Omental fat pad (tissue), 4 donors: ENCODE data around the gene RNASEL. TPM values are rescaled to one million over a fixed set of nuclear protein-coding genes. Genes with fewer than 3 reads are reported as not detected.

Experiments used
- ATAC-seq: fragments of 150-250 bp; one replicate; pipeline ENCODE4 v1.9.1; 2016; ENCODE audit warnings: mild to moderate bottlenecking, moderate library complexity; ENCODE audit not compliant: low FRiP score
- DNase-seq: peaks from one replicate; pipeline ENCODE4 v3.0.0-alpha.2; 2019; ENCODE audit warnings: low spot score
- CTCF ChIP-seq, 3 donors: fragments of 450-650 bp; IDR thresholded peaks; one replicate each; pipeline ENCODE4 v1.5.1; 2016 to 2017; ENCODE audit warnings: antibody characterized with exemption in 3 of 3, mild to moderate bottlenecking in 3 of 3, moderate library complexity in 2 of 3
- total RNA-seq, 4 donors: library from RNA; depleted of rRNA; stranded (reverse); fragments of >200 nt; gene quantifications; one replicate each; pipeline ENCODE4 v1.1.0, GENCODE V29; 2016

RNASEL gene
- total RNA-seq, 4 donors from 2014 or later = 4.8 to 12.6 (median 9.4) TPM

GRCh38 chr1:182631954-182632353 is 42.9 kb upstream of the RNASEL start:
- TF ChIP-seq CTCF (IDR thresholded peaks at IDR 0.05) = no peak
- ATAC-seq (no peak), DNase-seq (no peak)

GRCh38 chr1:182631053-182631677 is 42.1 kb upstream of the RNASEL start:
- no peak for TF ChIP-seq CTCF (IDR thresholded peaks at IDR 0.05)
- ATAC-seq (no peak), DNase-seq (no peak)

- no peak for TF ChIP-seq CTCF (IDR thresholded peaks at IDR 0.05)
- ATAC-seq (no peak), DNase-seq (no peak)
Observed at GRCh38 chr1:182630586-182630985, 41.5 kb upstream of the RNASEL start.

- no peak for DNase-seq
- no peak for ATAC-seq
- no peak for TF ChIP-seq CTCF (IDR thresholded peaks at IDR 0.05)
Observed at GRCh38 chr1:182629499-182630096, 40.5 kb upstream of the RNASEL start.

- no peak for TF ChIP-seq CTCF (IDR thresholded peaks at IDR 0.05)
- no peak for ATAC-seq
- no peak for DNase-seq
Observed at GRCh38 chr1:182629080-182629479, 40.0 kb upstream of the RNASEL start.

GRCh38 chr1:182628657-182629056 is 39.6 kb upstream of the RNASEL start:
- no peak for DNase-seq
- no peak for ATAC-seq
- no peak for TF ChIP-seq CTCF (IDR thresholded peaks at IDR 0.05)

GRCh38 chr1:182627622-182628021 is 38.6 kb upstream of the RNASEL start:
- no peak for TF ChIP-seq CTCF (IDR thresholded peaks at IDR 0.05)
- DNase-seq (no peak), ATAC-seq (no peak)
